Hippocampal formation (tissue), 2 donors: Measurements from ENCODE around the gene WRAP73.

Experiments
- DNase-seq, 2 donors: peaks; one replicate each; lab custom pipeline; 2025; lab: John Stamatoyannopoulos, UW

Gene WRAP73

GRCh38 chr1:3614755-3615742 lies 34.9 kb downstream of the WRAP73 start:
- no peak for DNase-seq

GRCh38 chr1:3612123-3612522 lies 37.8 kb downstream of the WRAP73 start:
- DNase-seq = no peak

GRCh38 chr1:3611170-3612019 lies 38.5 kb downstream of the WRAP73 start, which contains the start of gene MEGF6:
Gene MEGF6 (minus strand): TSS chr1:3611508. CDS start chr1:3611268, 240 bp downstream.
- DNase-seq = no peak

GRCh38 chr1:3610527-3611169 lies 39.3 kb downstream of the WRAP73 start:
- no peak for DNase-seq

- DNase-seq = no peak
These were observed 40.0 kb downstream of the WRAP73 start for GRCh38 chr1:3609769-3610526.

- DNase-seq = no peak
These were observed 40.7 kb downstream of the WRAP73 start for GRCh38 chr1:3609016-3609768.

GRCh38 chr1:3608154-3608553 lies 41.7 kb downstream of the WRAP73 start:
- no peak for DNase-seq

- DNase-seq = no peak
These were observed 42.2 kb downstream of the WRAP73 start for GRCh38 chr1:3607703-3608065.

GRCh38 chr1:3606779-3607702 lies 42.9 kb downstream of the WRAP73 start:
- DNase-seq = no peak

GRCh38 chr1:3604997-3605823 lies 44.7 kb downstream of the WRAP73 start:
- no peak for DNase-seq

GRCh38 chr1:3604468-3604974 lies 45.4 kb downstream of the WRAP73 start:
- DNase-seq = no peak

- DNase-seq = no peak
These were observed 46.1 kb downstream of the WRAP73 start for GRCh38 chr1:3603571-3604467.

- no peak for DNase-seq
These were observed 46.7 kb downstream of the WRAP73 start for GRCh38 chr1:3603156-3603555.

- no peak for DNase-seq
These were observed 47.5 kb downstream of the WRAP73 start for GRCh38 chr1:3602375-3602774.

- no peak for DNase-seq
These were observed 48.2 kb downstream of the WRAP73 start for GRCh38 chr1:3601743-3602142.

GRCh38 chr1:3600354-3600753 lies 49.5 kb downstream of the WRAP73 start:
- DNase-seq = no peak

GRCh38 chr1:3599816-3600215 lies 50.1 kb downstream of the WRAP73 start:
- DNase-seq = no peak
